ENCODE measurements around the gene LARP1B. TPM values are rescaled to one million over a fixed set of nuclear protein-coding genes. Genes with fewer than 3 reads are reported as not detected.
"Not testable (repeated sequence)": the region's sequence is repeated elsewhere in the genome, so short reads cannot be mapped to it uniquely, and the experiment has no call there.

LARP1B gene
- polyA plus RNA-seq (ENCODE audit: insufficient read length), result 25.8 TPM
- long read RNA-seq, donor 1, partial matches to known transcripts, result 0 of 3 reads
- long read RNA-seq, donor 1, other reads (novel, unspliced or antisense), result 0 of 3 reads
- long read RNA-seq, donor 2, partial matches to known transcripts, result 0 of 3 reads
- long read RNA-seq, donor 2, other reads (novel, unspliced or antisense), result 0 of 3 reads
- long read RNA-seq, donor 3, partial matches to known transcripts, result 0 of 2 reads
- long read RNA-seq, donor 3, other reads (novel, unspliced or antisense), result 0 of 2 reads
- long read RNA-seq, donor 4, result 0 reads
- long read RNA-seq, donor 5, partial matches to known transcripts, result 0 of 1 reads
- long read RNA-seq, donor 5, other reads (novel, unspliced or antisense), result 0 of 1 reads
- long read RNA-seq, donor 6, partial matches to known transcripts, result 0 of 5 reads
- long read RNA-seq, donor 6, other reads (novel, unspliced or antisense), result 0 of 5 reads
- long read RNA-seq, donor 7, partial matches to known transcripts, result 6 of 12 reads
- long read RNA-seq, donor 7, other reads (novel, unspliced or antisense), result 0 of 12 reads
- long read RNA-seq, donor 8, result 0 reads

GRCh38 chr4:128060699-128061565, at the start of gene LARP1B:
LARP1B (plus strand) TSS chr4:128061312; CDS start chr4:128074952, 13,640 bp downstream.
- DNase-seq, result peak; percentile 91

- no peak for DNase-seq
Observed at GRCh38 chr4:128025319-128025718, 35.8 kb upstream of the LARP1B start.

DNA sequence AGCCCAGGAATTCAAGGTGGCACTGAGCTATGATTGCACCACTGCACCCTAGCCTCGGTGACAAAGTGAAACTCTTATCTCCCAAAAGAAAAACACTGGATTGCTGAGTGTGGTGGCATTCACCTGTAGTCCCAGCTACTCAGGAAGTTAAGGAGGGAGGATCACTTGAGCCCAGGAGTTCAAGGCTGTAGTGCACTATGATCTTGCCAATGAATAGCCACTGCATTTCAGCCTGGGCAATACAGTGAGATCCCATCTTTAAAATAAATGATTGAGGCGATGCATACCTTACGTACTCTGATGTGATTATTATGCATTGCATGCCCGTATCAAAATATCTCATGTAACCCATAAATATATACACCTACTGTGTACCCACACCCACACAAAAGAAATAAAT, 31.2 kb upstream of the LARP1B start:
- DNase-seq, result no peak

DNA sequence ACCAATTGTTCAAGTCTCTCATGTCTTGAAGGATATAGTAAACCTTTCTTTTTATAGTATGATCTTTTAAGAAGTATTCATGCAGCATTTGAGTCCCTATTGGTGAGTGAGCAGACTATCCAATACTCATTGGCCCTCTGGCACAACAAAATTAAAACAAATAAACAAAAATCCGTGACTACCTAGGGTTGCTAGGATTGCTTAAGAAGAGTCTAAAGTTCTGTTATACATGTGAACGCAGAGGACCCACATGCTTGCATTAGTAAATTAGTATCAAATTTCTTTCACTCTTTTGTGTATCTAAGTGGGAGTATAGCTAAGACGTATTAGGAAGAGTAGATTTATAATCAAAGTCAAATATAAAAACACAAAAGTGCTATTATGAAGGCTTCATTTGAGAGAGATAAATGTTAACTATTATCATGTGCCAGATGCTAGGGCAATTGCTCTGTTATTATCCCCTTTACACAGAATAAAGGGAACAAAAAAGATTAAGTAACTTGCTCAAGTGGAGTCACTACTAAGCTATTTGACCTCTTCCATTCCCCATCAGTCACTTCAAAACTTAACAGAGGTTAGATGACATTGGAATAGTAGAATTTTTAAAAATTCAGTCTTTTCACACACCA, 29.2 kb upstream of the LARP1B start:
- no peak for DNase-seq

DNA sequence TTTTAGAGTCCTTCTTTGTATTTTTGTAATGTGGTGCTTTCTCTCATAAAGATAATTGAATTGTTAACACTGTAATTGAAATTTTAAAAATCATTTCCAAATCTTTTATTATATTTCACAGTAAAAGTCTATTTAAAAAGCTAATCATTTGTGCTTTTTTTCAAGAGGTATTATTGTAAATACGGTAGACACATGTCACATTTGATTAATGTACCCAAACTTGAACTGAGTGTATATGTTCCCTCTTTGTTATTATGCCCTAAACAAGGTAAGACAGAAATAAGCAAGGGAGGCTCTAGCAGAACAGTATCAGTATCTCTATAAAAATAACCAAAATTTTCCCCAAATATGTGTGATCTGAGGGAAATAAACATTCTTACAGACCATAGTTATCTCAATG, 21.5 kb upstream of the LARP1B start:
- no peak for DNase-seq

GRCh38 chr4:128047019-128047418, 14.1 kb upstream of the LARP1B start:
- DNase-seq, result not testable (repeated sequence)

GRCh38 chr4:128047514-128047913, 13.6 kb upstream of the LARP1B start:
- not testable (repeated sequence) for DNase-seq

DNA sequence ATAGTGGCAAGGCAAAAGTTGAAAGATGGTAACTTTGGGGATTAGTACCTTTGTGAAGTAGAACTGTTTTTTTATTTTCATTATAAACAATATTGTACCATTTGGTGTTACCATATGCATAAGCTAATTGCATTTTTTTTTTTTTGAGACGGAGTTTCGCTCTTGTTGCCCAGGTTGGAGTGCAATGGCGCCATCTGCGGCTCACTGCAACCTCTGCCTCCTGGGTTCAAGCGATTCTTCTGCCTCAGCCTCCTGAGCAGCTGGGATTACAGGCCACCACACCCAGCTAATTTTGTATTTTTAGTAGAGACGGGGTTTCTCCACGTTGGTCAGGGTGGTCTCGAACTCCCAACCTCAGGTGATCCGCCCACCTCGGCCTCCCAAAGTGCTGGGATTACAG, 9.9 kb upstream of the LARP1B start:
- DNase-seq, result not testable (repeated sequence)

- not testable (repeated sequence) for DNase-seq
Observed at GRCh38 chr4:128054907-128055306, 6.2 kb upstream of the LARP1B start.

- DNase-seq, result not testable (repeated sequence)
Observed at GRCh38 chr4:128055441-128056206, 5.5 kb upstream of the LARP1B start.

- DNase-seq, result no peak
Observed at GRCh38 chr4:128056396-128056795, 4.7 kb upstream of the LARP1B start.

- DNase-seq, result peak; percentile 5
Observed at GRCh38 chr4:128060121-128060698, 902 bp upstream of the LARP1B start.

GRCh38 chr4:128061566-128062536, 739 bp downstream of the LARP1B start:
- DNase-seq, result peak; percentile 53

GRCh38 chr4:128066453-128066820, 5.3 kb downstream of the LARP1B start:
- DNase-seq, result not testable (repeated sequence)

- DNase-seq, result no peak
Observed at GRCh38 chr4:128068918-128069317, 7.8 kb downstream of the LARP1B start.

DNA sequence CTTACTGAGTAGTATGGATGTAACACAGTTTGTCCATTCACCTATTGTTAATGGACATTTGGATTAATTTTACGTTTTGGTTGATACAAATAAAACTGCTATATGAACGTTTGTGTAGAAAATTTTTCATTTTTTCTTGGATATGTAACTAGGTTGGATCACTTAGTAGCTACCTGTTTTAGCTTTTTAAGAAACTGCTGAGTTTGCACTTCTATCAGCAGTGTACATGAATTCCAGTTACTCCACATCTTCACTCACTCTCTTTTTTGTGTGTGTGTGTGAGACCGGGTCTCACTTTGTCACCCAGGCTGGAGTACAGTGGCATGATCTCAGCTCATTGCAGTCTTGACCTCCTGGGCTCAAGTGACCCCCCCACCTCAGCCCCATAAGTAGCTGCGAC, 15.4 kb downstream of the LARP1B start:
- no peak for DNase-seq

- not testable (repeated sequence) for DNase-seq
Observed at GRCh38 chr4:128095293-128095692, 34.2 kb downstream of the LARP1B start.

DNA sequence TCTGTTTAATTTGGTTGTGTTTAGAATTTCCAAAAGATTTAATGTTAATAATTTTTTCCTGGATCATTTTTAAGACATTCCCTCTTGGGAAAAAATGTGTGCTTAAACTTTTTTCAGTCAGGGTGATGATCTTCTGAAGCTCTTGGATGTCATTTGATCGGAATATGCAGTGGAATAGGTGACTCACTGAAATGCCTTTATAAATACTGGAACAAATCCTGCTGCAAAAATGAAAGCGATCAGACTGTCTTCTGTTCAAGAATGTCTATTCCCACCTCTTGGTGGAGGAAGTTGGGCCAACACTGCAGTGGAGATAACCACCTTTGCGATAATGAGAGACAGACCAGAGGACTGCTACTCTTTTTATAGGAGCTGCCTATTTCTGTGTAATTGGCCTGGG, 46.7 kb downstream of the LARP1B start:
- DNase-seq, result no peak

- no peak for DNase-seq
Observed at GRCh38 chr4:128123036-128123435, 61.9 kb downstream of the LARP1B start.

- no peak for DNase-seq
Observed at GRCh38 chr4:128130621-128131020, 69.5 kb downstream of the LARP1B start.

Measured in left kidney (tissue), 8 donors.